GDM1 (cell line): Measurements from ENCODE around the gene STAMBP.
A peak's percentile ranks its signal among the peaks of the same experiment; 100 is the strongest.
"Not testable (repeated sequence)": the region's sequence is repeated elsewhere in the genome, so short reads cannot be mapped to it uniquely, and the experiment has no call there.

Experiments used
- DNase-seq: peaks from one replicate; lab custom pipeline; 2025; lab: John Stamatoyannopoulos, UW

Gene STAMBP

DNA sequence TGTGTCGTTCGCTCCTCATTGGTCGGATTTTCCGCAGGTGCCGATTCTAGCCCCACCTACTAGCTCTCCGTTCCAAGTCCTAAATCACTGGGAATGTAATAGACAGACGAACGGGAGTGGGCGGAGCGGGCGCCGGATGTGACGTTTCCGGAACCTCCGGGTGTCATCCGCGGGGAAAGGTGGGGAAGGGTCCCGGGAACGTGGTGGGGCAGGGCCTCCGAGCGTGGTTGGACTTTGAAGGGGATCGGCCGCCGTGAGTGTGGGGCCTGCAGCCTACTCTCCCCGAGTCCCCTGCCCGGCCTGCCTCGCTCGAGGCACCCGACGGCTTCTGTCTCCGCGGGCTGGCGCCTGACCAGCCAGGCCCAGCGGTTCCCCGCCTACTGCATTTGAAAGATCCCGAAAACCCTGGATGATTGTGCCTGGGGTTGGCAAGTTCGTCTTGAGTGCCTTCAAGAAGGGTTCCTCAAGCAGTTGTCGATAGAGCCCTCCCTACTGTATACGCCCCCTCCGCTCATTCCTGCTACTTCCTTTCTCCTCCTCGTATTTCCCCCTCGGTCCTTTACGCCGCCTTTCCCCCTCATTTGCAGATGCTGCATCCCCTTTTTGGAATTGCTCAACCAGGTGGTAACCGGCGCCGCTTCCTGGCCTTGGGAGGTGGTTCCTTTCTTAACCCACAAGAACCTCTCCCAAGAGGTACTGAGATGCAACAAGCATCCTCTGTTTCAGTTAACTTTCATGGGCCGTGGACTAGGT, at the start of gene STAMBP:
Gene STAMBP, plus strand, starts transcription at position 144 of the 753 bp plus-strand sequence. CDS start 1,896 bp downstream, outside the sequence.
- DNase-seq, result peak; percentile 91

DNA sequence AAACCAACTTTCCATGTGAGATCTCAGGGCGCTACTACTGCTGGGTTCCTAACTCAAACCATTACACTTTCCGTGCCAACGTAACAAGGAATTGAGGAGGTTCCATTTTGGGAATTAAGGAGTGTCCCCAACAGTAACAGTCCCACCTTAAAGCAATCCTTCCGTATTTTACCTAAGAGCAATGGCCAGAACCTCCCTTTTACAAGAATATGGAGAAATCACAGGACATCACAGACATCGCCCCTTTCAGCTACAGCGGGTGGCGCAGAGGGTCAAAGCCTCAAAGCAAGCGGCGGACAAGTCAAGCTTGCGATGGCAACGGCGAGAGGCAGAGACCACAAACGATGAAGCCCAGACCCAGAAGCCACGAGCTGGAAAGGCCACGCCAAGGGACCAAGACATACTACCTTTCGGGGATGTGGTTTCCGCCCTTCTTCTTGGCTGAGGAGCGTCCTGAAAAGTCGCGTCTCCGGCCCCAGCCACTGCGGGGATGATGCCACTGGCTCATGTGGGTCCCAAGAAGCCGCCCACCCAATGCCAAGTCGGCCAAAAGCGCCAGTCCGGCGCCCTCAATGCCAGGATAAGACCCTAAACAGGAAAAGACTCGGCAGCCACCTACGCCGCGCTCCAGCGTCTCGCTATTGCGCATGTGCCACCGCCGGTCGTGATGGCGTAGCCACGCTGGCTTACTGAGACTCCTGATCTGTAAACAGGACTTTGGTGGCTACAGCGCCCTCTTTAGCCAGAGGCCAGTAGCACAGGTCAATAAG, 49.1 kb upstream of the STAMBP start, which contains the start of gene DUSP11:
Gene DUSP11, minus strand, starts transcription at position 637 of the 770 bp plus-strand sequence. Its CDS starts 129 bp downstream, at position 508.
- DNase-seq, result peak; percentile 89

DNA sequence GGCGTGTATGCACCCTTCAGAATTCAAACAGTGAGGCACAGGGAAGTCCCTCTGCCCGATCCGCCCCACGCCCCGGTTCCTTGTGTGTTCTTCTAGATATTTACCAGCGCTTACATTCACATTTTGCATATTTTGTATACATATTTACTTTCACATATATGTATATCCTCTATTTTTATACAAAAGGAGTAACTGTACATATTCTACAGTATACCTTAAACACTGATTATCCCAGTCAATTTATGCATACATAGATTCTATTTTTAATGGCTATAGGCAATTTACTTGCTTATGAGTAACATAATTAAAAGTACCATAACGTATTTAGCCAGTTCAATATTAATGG, 48.6 kb upstream of the STAMBP start:
- DNase-seq, result no peak

DNA sequence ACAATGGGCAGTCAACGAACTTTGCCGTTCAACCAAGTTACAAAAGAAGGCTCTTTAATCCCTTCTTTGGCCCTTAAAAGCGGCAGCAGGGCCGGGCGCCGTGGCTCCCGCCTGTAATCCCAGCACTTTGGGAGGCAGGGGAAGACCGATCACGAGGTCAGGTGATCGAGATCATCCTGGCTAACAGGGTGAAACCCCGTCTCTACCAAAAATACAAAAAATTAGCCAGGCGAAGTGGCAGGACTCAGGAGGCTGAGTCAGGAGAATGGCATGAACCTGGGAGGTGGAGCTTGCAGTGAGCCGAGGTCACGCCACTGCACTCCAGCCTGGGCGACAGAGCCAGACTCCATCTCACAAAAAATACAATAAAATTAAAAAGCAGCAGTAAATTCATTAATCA, 45.4 kb upstream of the STAMBP start:
- DNase-seq, result not testable (repeated sequence)

DNA sequence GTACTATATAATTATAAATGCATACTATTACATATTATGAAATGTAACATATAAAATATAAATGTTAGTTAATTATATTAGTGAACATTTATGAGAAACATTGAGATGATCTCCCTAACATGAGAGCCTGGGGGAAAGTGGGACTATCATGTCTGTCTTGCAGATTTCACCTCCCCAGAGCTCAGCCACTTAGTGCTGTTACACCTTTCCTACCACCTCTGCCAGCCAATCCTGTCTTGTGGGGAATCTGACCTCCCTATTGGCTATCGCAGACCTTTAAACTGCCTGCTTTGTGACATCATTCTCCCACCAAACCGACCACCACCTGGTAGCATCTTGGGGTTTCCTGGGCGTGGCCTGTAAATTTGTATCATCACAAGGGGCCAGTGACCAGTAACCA, 44.9 kb upstream of the STAMBP start, which contains the start of gene C2orf78:
Gene C2orf78, plus strand, starts transcription at position 301 of the 400 bp plus-strand sequence. CDS start 127 bp downstream, outside the sequence.
- DNase-seq, result not testable (repeated sequence)

DNA sequence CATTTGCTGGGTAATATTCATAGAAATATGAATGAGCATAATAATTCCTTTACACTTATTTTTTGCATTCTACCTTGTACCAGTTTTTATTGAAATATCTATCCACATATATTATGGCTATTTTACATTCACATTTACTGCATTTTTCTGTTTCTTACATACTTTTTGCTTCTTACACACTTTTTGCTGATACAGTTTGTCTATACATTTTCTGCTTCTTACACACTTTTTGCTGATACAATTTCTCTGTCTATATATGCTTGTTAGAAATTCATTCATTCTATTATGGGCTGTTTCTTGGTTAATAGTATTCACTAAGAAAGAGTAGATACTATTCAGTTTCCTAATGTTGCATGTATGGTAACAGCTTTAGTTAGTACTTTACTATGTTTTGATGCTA, 16.9 kb upstream of the STAMBP start:
- no peak for DNase-seq

DNA sequence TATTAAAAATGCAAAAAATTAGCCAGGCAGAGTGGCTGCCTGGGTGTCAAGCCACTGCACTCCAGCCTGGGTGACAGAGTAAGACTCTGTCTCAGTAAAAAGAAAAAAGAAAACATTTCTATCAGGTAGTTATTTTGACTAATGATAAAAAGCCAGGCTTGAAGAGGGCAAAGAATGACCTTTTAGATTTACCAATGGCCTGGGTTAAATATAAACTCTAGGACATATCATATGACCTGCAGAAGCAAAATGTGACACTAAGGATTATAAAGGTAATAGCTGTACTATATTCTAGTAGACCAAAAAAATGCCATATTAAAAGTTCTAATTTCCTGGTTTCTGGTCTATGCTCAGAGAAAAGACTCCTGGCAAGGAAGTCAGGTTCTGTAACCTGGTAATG, 16.1 kb upstream of the STAMBP start:
- DNase-seq, result no peak

DNA sequence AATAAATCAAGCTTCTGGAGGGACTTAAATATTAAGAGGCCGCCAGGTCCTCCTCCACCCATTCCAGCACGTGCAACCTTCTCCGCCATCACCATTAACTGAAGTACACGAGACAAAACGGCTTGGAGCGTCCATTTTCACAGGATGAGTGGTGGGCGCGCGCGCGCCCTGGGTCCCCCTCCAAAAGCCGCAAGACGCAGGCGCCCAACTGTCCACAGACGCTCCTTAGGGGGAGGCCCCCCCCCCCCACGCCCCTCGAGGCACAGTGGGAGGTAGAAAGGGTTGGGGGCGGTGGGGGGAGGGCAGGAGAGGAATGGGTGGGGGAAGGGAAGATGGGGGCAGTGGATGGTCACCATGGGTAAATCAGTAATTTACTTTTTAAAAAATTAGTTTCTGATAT, 10.5 kb upstream of the STAMBP start:
- no peak for DNase-seq

DNA sequence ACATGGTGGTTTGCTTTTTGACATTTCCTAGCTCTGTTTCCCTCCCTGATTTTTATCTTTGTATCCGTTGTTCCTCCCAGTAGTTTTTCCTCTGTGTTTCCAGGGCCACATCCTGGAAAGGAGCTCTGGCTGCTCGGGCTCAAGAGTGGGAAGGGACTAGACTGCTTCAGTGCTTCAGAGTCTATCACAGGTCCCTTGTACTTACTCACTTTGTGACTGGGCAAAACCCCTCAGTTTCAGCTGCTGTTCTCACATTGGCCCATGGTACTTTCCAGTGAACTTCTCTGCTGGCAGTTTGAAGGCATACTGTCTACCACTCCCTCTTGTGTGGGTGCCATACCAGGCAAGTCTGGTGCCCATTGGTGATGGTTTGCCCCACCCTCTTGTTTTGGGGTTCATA, 7.5 kb upstream of the STAMBP start:
- DNase-seq, result no peak

DNA sequence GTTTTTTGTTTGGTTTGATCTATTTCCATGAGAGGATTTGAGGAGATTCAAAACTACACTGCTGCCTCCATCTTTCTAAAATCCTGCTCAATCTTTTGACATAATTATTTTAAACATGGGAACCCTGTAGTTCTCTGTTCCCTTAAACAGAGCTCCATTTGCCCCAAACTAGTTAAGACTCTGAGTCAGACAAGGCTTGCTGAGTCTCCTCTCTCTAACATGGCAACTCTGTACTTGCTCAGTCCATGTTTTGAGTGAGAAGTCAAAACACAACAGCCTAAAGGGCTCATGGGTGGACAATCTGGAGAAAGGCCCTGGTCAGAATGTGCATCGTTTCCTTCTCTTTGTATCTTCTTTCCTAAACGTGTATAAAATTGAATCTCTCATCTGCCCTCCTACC, 7.1 kb upstream of the STAMBP start:
- DNase-seq, result no peak

DNA sequence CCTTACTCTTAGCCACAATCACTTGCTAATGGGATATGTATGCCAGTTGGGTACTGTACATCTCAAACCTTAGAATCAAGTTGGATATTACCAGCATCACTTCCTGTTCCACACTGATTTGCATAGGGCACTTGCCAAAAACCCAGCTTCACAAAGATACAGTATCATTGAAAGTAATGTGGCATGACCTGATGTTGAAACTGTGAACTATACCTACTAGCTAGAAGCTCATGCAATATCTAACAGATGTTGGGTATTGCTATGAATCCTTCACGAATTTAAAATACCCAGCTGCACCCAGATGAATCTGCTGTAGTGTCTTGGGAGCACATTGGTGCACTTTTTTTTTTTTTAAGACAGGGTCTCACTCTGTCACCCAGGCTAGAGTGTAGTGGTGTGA, 6.5 kb upstream of the STAMBP start:
- DNase-seq, result no peak

DNA sequence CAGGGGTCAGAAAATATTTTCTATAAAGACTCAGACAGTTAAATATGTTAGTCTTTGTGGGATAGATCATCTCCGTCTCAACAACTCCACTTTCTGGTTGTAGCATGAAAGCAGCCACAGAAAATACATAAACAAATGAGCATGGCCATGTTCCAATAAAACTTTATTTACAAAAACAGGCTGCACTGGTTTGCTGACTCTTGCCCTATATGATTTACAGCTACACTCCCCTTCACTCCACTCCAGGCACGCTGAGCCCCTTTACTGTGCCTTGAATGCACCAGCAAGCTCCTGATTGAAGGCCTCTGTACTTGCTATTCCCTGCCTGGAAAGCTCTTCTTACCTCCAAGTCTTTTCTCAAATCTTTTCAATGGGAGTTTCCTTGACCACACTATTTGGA, 5.8 kb upstream of the STAMBP start:
- DNase-seq, result no peak

DNA sequence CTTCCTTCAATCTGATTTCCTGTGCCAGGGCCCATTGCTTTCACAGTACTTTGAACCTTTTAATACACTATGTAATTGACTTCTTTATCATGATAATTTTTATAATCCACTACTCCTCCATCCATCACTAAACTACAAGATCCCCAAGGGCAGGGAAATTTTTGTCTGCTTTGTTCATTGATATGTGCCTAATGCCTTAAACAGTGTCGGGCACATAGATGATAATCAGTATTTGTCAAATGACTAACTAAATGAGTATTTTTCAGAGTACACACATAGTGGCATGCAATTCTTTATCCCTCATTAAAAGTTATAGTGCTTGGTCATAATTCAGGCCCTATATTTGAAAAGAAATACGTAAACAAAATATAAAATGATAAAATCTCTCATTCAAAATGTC, 5.3 kb upstream of the STAMBP start:
- no peak for DNase-seq

DNA sequence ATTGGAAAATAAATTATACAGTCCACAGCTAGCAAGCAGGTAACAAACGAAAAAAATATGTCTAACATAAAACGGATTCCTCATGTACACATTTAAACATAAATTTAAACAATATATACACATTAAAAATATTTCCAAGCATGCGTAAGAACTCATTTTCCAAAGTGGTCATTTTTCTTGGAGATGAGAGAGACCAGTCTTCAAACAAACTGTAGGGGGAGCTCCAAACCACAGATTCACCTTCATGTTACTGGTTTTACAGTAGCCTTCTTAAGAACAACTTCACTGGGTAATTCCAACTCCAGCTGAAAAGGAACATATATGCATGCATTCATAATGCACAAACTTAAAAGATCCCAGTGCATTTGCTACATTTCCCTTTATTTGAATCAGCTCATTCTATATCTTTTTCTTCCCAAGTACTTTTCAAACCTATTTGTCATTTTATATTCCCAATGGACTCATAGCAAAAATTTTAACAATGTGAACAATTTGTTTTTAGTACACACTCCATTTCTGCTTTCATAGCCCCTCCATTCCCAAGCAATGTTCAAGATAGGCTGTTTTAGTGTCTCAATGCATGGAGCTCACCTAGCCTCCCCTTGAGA, 4.7 kb upstream of the STAMBP start:
- peak; percentile 47 for DNase-seq

DNA sequence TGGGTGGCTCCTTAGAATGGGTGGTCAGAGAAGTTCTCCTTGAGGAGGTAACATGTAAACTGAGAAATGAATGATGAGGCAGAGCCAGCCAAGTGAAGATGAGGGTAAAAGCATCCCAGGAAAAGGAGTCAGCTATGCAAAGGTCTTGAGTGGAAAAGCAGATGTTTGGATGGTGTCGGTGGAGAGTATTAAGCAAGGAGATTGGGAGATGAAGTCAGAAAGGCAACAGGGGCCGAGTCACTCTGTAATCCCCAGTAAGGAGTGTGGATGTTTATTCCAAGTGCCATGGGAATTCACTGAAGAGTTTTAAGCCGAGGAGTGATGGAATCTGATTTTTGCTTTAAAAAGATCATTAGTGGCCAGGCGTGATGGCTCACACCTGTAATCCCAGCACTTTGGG, 3.4 kb upstream of the STAMBP start:
- no peak for DNase-seq

DNA sequence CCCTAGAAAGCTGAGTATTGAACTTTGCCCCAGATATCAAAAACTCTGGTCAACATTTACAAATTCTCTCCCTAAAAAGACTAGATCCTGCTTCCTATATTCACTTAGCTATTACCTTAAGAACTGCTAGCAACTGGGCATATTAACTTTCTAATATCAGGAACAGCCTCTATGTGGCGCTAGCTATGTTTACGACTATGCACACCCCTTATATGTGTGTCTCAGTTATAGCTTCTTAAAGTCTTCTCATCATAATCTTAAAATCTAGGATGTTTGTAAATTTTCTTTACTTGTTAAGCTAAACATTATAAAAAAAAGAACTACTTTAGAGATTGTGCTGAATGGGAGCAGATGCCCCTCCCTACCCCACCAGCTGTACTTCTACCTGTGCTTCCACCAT, 1.7 kb upstream of the STAMBP start:
- DNase-seq, result peak; percentile 26

DNA sequence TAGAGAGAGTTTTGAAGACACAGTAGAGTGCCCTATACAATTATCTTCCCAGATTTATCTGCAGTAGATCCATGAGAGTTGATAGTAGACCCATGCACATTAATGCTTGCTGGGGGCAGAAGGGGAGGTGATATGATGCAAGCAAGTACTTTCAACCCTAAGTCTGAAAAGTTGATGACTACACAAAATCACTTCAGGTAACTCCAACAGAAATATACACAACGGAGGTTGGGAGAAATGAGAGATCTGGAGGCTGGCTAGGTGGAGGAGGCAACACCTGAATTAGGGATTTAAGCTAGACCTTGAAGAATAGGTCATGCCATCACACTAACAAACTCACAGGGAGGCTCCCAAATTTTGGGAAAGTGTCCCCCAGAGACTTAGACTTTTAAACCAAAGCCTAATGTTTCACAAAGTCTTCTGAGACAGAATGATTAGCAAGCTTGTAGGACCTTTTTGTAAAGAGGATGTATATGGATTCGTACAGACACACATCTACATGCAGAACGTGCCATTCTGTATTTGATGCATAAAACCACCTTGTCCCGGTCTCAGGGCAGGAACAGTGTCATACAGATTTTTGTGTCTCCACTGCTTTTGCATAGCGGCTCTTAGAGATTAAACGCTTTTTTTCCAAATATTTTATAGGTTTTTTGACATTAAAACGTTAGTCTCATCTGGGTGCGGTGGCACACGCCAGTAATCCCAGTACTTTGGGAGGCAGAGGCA, 937 bp upstream of the STAMBP start:
- DNase-seq, result no peak

DNA sequence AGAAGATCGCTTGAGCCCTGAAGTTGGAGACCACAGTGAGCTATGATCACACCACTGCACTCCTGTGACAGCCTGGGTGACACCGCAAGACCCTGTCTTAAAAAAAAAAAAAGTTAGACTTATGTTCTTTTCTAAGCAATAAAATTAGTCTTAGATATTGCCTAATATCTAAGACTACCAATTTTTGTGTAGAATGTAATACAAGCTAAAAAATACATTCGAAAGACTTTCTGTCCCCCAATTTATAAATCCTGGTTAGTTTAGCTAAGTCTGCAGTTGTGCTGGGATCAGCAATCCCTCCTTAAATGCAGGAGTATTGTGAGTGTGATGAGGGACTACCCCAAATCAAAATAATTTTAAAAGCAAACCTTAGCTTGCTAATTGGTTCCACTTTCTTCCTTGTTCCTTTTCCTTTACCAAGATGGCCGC, 358 bp upstream of the STAMBP start:
- DNase-seq, result no peak

DNA sequence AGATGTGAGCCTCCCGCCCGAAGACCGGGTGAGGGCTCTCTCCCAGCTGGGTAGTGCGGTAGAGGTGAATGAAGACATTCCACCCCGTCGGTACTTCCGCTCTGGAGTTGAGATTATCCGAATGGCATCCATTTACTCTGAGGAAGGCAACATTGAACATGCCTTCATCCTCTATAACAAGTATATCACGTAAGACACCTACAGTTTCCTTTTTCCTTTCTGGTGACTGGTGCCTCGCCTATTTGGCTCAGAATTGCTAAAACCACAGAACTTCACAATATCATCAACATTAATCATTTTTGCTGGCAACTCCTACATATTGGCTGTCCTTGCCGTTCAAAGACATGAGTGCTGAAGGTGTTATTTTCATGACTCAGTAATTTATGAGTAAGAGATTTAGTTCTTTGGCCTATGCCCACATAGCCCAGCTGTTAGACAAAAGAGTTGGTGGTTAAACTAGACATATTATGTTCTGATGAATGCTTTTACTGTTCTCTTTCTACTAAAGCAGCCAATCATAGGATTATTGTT, 2.2 kb downstream of the STAMBP start:
- no peak for DNase-seq

DNA sequence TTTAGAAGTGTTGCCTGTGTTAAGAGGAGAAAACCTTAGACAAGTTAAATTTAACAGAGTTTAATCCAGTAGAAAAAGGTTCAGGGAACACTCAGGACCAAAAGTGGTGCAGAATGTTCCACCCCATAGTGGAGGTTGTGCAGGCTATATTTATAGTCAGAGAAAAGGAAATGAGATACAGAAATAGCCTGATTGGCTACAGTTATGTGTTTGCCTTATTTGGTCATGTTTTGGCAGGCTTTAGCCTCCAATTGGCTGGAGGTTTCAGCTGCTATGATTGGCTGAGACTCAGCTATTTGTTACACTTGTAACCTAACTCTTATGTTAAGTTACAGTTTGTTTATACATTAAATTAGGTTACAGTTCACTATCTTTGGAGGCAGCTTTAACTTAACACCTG, 4.2 kb downstream of the STAMBP start:
- DNase-seq, result no peak

DNA sequence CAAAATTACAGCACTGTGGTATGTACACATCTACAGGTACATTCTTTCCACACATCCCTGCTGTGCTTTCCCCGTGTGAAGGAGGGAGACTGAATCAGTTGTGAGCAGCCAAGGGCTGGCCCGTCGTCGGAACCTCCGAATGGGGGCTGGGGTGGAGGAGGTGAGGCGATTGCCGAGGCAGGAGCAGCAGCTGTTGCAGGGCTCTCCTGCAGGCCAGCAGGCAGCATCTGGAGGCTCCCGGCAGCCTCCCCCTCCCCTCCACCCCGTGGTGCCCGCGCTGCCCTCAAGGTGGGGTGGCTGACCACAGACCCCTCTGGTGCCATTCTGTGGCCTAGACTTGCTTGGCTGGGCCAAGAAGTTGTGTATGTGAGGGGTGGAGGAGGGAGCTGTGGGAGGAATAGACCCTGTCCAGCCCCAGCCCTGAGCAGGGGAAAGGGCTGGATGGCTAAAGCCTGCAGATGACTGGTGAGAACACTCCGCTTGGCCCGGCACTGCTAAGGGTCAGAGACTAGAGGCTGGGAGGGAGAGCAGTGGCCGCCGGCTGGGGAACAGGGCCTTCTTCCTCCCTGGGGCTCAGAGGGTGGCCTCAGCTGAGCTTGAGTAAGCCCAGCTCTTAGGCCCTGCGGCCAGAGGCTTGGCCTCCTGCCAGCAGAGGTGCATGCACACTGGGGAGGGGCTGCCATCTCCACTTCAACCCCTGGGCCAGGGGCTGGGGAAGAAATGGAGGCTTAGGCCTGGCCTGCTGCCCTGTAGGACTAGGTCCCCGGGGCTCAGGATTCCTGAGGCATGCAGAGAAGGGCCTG, 7.6 kb downstream of the STAMBP start:
- no peak for DNase-seq
